SK-N-MC (cell line): ENCODE data around the gene KIF16B.

Source experiments
- EZH2 ChIP-seq: fragments of 200-600 bp; sonication (generic); IDR thresholded peaks from one replicate; pipeline ENCODE4 v1.6.1; 2017; ENCODE audit warnings: antibody characterized with exemption
- POLR2AphosphoS5 ChIP-seq: IDR thresholded peaks from 2 replicates; pipeline ENCODE4 v1.6.1; 2012; ENCODE audit warnings: mild to moderate bottlenecking, low read depth, low read length, borderline replicate concordance

- TF ChIP-seq POLR2AphosphoS5, result no peak
- no peak for TF ChIP-seq EZH2
Observed at GRCh38 chr20:16387666-16388065, 185.6 kb downstream of the KIF16B start.
